HCT116 (cell line): ENCODE data around the gene MT3. TPM values are rescaled to one million over a fixed set of nuclear protein-coding genes. Genes with fewer than 3 reads are reported as not detected.

Experiments
- ATAC-seq: fragments of 200-7000 bp; cut with Tn5 transposase; 2 replicates; pipeline ENCODE4 v1.9.1; 2020; ENCODE audit warnings: mild to moderate bottlenecking, moderate library complexity
- BruUV-seq: library from RNA; stranded (reverse); fragments of 400-500 nt; replicated peaks from 2 replicates; lab custom pipeline; 2021; lab: Mats Ljungman, UMichigan
- CTCF ChIA-PET: fragments of 300-600 bp; sonication (Branson Sonifier 250); formaldehyde crosslinking; loops from one replicate; lab custom pipeline; 2021; ENCODE audit warnings: antibody characterized with exemption; lab: Charles Lee
- POLR2A ChIA-PET: fragments of 300-600, 350-600 bp; sonication (Branson Sonifier 250); formaldehyde crosslinking; loops from one replicate; lab custom pipeline; 2021; ENCODE audit warnings: antibody characterized with exemption; lab: Charles Lee
- RAD21 ChIA-PET, 2 experiments: fragments of 300-600 bp; sonication (Branson Sonifier 250); formaldehyde crosslinking; loops; one replicate each; lab custom pipeline; 2023; ENCODE audit warnings: low total read pairs in 2 of 2; ENCODE audit not compliant: uncharacterized antibody in 2 of 2, unreplicated experiment in 2 of 2, low non-redundant PET in 1 of 2; lab: Charles Lee
- DNase-seq: peaks from one replicate; pipeline ENCODE4 v3.0.0-alpha.2; 2010; ENCODE audit warnings: low read depth, low spot score
- H2AFZ ChIP-seq: fragments of 200-600 bp; shearing (Covaris generic), sonication (generic); 2 replicates; pipeline ENCODE4 v1.6.1; 2017; ENCODE audit warnings: low read depth, mixed run types, mixed read lengths, antibody characterized with exemption, low read length; ENCODE audit not compliant: poor library complexity, severe bottlenecking
- H3K27ac ChIP-seq: 2 replicates; pipeline ENCODE4 v1.5.1; 2012; ENCODE audit warnings: low read depth, low read length
- H3K27me3 ChIP-seq: fragments of 200-600 bp; sonication (generic); 2 replicates; pipeline ENCODE4 v1.6.1; 2016; ENCODE audit warnings: mixed run types, low read length, mixed read lengths; ENCODE audit not compliant: insufficient read depth
- H3K36me3 ChIP-seq, 2 experiments: fragments of 200-500 bp in 1 of 2; fragments of 200-600 bp in 1 of 2; sonication (Bioruptor generic) in 1 of 2; sonication (generic) in 1 of 2; 2 replicates each; pipeline versions ENCODE4 v1.5.1 to v1.6.1; 2014 to 2016; ENCODE audit warnings: low read length in 2 of 2, inconsistent platforms in 1 of 2, mixed read lengths in 1 of 2, mixed run types in 1 of 2; ENCODE audit not compliant: insufficient read depth in 2 of 2, control insufficient read depth in 1 of 2
- H3K4me1 ChIP-seq, 2 experiments: fragments of 200-600 bp in 1 of 2; sonication (generic) in 1 of 2; 2 replicates each; pipeline versions ENCODE4 v1.5.1 to v1.6.1; 2012 to 2017; ENCODE audit warnings: low read length in 2 of 2, inconsistent platforms in 1 of 2, mild to moderate bottlenecking in 1 of 2, mixed read lengths in 1 of 2, mixed run types in 1 of 2, moderate library complexity in 1 of 2; ENCODE audit not compliant: insufficient read depth in 2 of 2, control insufficient read depth in 1 of 2
- H3K4me2 ChIP-seq: fragments of 200-600 bp; sonication (generic); 2 replicates; pipeline ENCODE4 v1.6.1; 2017; ENCODE audit warnings: mixed run types, low read length, mixed read lengths
- H3K4me3 ChIP-seq, 2 experiments: fragments of 200-600 bp in 1 of 2; sonication (generic) in 1 of 2; replicated peaks in 1 of 2; 2 replicates each; pipeline ENCODE4 v1.5.1; 2011 to 2016; ENCODE audit warnings: low read length in 2 of 2, control low read depth in 1 of 2, low read depth in 1 of 2, mild to moderate bottlenecking in 1 of 2, mixed read lengths in 1 of 2, mixed run types in 1 of 2
- H3K79me2 ChIP-seq: fragments of 200-600 bp; sonication (generic); 2 replicates; pipeline ENCODE4 v1.6.1; 2017; ENCODE audit warnings: mild to moderate bottlenecking, mixed run types, low read length, moderate library complexity, mixed read lengths; ENCODE audit not compliant: insufficient read depth
- H3K9ac ChIP-seq: fragments of 200-600 bp; sonication (generic); 2 replicates; pipeline ENCODE4 v1.6.1; 2016; ENCODE audit warnings: low read length, mixed read lengths
- H3K9me2 ChIP-seq: fragments of 200-600 bp; sonication (generic), shearing (Covaris generic); 2 replicates; pipeline ENCODE4 v1.6.1; 2017; ENCODE audit warnings: mixed run types, mild to moderate bottlenecking, moderate library complexity; ENCODE audit not compliant: insufficient read depth
- H3K9me3 ChIP-seq, 2 experiments: fragments of 200-500 bp in 1 of 2; fragments of 200-600 bp in 1 of 2; sonication (Bioruptor generic) in 1 of 2; sonication (generic) in 1 of 2; 2 replicates each; pipeline ENCODE4 v1.6.1; 2014 to 2017; ENCODE audit warnings: low read length in 2 of 2, mixed read lengths in 2 of 2, inconsistent platforms in 1 of 2, low read depth in 1 of 2, mild to moderate bottlenecking in 1 of 2, mixed run types in 1 of 2, moderate library complexity in 1 of 2; ENCODE audit not compliant: control insufficient read depth in 1 of 2, insufficient read depth in 1 of 2
- H4K20me1 ChIP-seq: fragments of 200-600 bp; sonication (generic), shearing (Covaris generic); 2 replicates; pipeline ENCODE4 v1.6.1; 2017; ENCODE audit warnings: mixed run types, mild to moderate bottlenecking, moderate library complexity; ENCODE audit not compliant: insufficient read depth
- ATF3 ChIP-seq: IDR thresholded peaks from 2 replicates; pipeline ENCODE4 v1.6.1; 2012
- CBX3 ChIP-seq: IDR thresholded peaks from 2 replicates; pipeline ENCODE4 v1.6.1; 2012; ENCODE audit warnings: low read depth
- CEBPB ChIP-seq: IDR thresholded peaks from 2 replicates; pipeline ENCODE4 v1.6.1; 2012; ENCODE audit warnings: low read depth
- ELF1 ChIP-seq: IDR thresholded peaks from 2 replicates; pipeline ENCODE4 v1.6.1; 2012; ENCODE audit warnings: low read depth, borderline replicate concordance
- EZH2phosphoT487 ChIP-seq: fragments of 200-600 bp; IDR thresholded peaks from 2 replicates; pipeline ENCODE4 v1.6.1; 2018; ENCODE audit warnings: antibody characterized with exemption, borderline replicate concordance
- JUND ChIP-seq: IDR thresholded peaks from 2 replicates; pipeline ENCODE4 v1.6.1; 2012
- POLR2A ChIP-seq: IDR thresholded peaks from 2 replicates; pipeline ENCODE4 v1.7.0; 2011; ENCODE audit warnings: borderline replicate concordance; ENCODE audit not compliant: insufficient read depth, insufficient read length; ENCODE audit errors: extremely low read depth
- POLR2AphosphoS5 ChIP-seq: IDR thresholded peaks from 2 replicates; pipeline ENCODE4 v1.6.1; 2011; ENCODE audit warnings: mild to moderate bottlenecking, low read depth, low read length, moderate library complexity
- RAD21 ChIP-seq: IDR thresholded peaks from 2 replicates; pipeline ENCODE4 v1.6.1; 2012; ENCODE audit warnings: low read depth, mild to moderate bottlenecking
- SP1 ChIP-seq: IDR thresholded peaks from 2 replicates; pipeline ENCODE4 v1.6.1; 2012; ENCODE audit warnings: low read depth
- TCF7L2 ChIP-seq: IDR thresholded peaks from 2 replicates; pipeline ENCODE4 v1.7.0; 2011; ENCODE audit warnings: borderline replicate concordance, inconsistent platforms; ENCODE audit not compliant: insufficient read depth, insufficient read length; ENCODE audit errors: extremely low read depth
- YY1 ChIP-seq: IDR thresholded peaks from 2 replicates; pipeline ENCODE4 v1.6.1; 2011; ENCODE audit warnings: low read length, low read depth, moderate library complexity, mild to moderate bottlenecking; ENCODE audit not compliant: insufficient replicate concordance; ENCODE audit errors: extremely low read depth
- ZFX ChIP-seq: fragments of 450-650 bp; IDR thresholded peaks from 2 replicates; pipeline ENCODE4 v1.6.1; 2017
- ZNF274 ChIP-seq: fragments of 200-500 bp; sonication (Bioruptor generic); IDR thresholded peaks from 2 replicates; pipeline ENCODE4 v1.6.1; 2014; ENCODE audit warnings: mild to moderate bottlenecking, low read depth, low read length, inconsistent platforms
- intact Hi-C: fragments of 100-400 bp; cut with micrococcal nuclease; formaldehyde crosslinking; loops from 2 replicates; pipeline ENCODE4 v1.10.0; 2022
- total RNA-seq: library from RNA; stranded (reverse); gene quantifications from one replicate; pipeline ENCODE4 v1.2.1, GENCODE V29; 2021; ENCODE audit not compliant: unreplicated experiment

The MT3 gene
- total RNA-seq, 1 experiment from 2014 or later = not detected

- TF ChIP-seq POLR2A (no peak), ELF1 (no peak), RAD21 (no peak)
- Histone ChIP-seq H3K4me3 (no peak overlapping the region), H3K27me3 (0 out of 2 replicates have a peak, but pooled peaks cover 3% of the 10 kb centered on the region), H4K20me1 (no peaks in the 10 kb centered on the region), H3K9me3 (no peaks in the 10 kb centered on the region), H3K36me3 (no peaks in the 10 kb centered on the region), H3K9me2 (no peaks in the 10 kb centered on the region), H3K4me1 (no peaks in the 10 kb centered on the region), H3K9ac (no peak overlapping the region), H3K27ac (no peak overlapping the region), H3K79me2 (no peaks in the 10 kb centered on the region), H2AFZ (no peak overlapping the region), H3K4me2 (no peak overlapping the region)
- POLR2A ChIA-PET = no interaction called here
- RAD21 ChIA-PET = no interaction called here
- ATAC-seq (no peak), DNase-seq (no peak)
- BruUV-seq = no TSS peak
- CTCF ChIA-PET = no interaction called here
- intact Hi-C loops = no loop called here
These were observed 567 bp upstream of the MT3 start for GRCh38 chr16:56588781-56589140.

- 0 out of 2 replicates have a peak, but pooled peaks cover 3% of the 10 kb centered on the region for H3K27me3 ChIP-seq
- H4K20me1 ChIP-seq = no peaks in the 10 kb centered on the region
- no peak overlapping the region for H2AFZ ChIP-seq
- TF ChIP-seq ATF3 (no peak), JUND (no peak), ZFX (no peak), SP1 (no peak), RAD21 (no peak), CEBPB (no peak), POLR2AphosphoS5 (no peak), YY1 (no peak), POLR2A (no peak), TCF7L2 (no peak), CBX3 (no peak), EZH2phosphoT487 (no peak), ZNF274 (no peak)
- TF ChIP-seq, all 23 proteins: peak for 0
- POLR2A ChIA-PET = interaction anchor here (1.0 kb wide), 1 partner anchor 17 kb away, joined by 3 read pairs; the partner anchor contains the start of gene MT2A
- no peaks in the 10 kb centered on the region for H3K36me3 ChIP-seq
- intact Hi-C loops = no loop called here
- no peak overlapping the region for H3K4me2 ChIP-seq
- no peak overlapping the region for H3K4me3 ChIP-seq
- DNase-seq (no peak), ATAC-seq (no peak)
- no peaks in the 10 kb centered on the region for H3K4me1 ChIP-seq
- no peaks in the 10 kb centered on the region for H3K9me3 ChIP-seq
- no peaks in the 10 kb centered on the region for H3K79me2 ChIP-seq
- CTCF ChIA-PET = interaction anchor here (0.9 to 1.7 kb wide), 2 partner anchors 9 to 110 kb away, joined by 3 to 9 read pairs; no protein-coding TSS in a partner anchor
- RAD21 ChIA-PET = no interaction called here
- no peak overlapping the region for H3K9ac ChIP-seq
- H3K27ac ChIP-seq = no peak overlapping the region
- H3K9me2 ChIP-seq = no peaks in the 10 kb centered on the region
- BruUV-seq = no TSS peak
These were observed 2.2 kb downstream of the MT3 start for GRCh38 chr16:56591377-56592060.
